CD4-positive, alpha-beta T cell (primary cell): ENCODE data around the gene FAM163B. TPM values are rescaled to one million over a fixed set of nuclear protein-coding genes. Genes with fewer than 3 reads are reported as not detected.

Experiments used
- ATAC-seq: fragments of 200-7000 bp; cut with Tn5 transposase; one replicate; pipeline ENCODE4 v1.10.0; 2022; ENCODE audit warnings: mild to moderate bottlenecking; ENCODE audit not compliant: poor library complexity
- CTCF ChIA-PET: fragments of 350-600 bp; sonication (Branson Sonifier 250); formaldehyde crosslinking; loops from one replicate; lab custom pipeline; 2021; ENCODE audit warnings: antibody characterized with exemption, inconsistent platforms; lab: Charles Lee
- POLR2A ChIA-PET: fragments of 350-600 bp; sonication (Branson Sonifier 250); formaldehyde crosslinking; loops from one replicate; lab custom pipeline; 2021; ENCODE audit warnings: antibody characterized with exemption, inconsistent platforms; lab: Charles Lee
- DNase-seq, 14 experiments: peaks; one replicate each; pipeline ENCODE4 v3.0.0-alpha.2; 2013 to 2020; ENCODE audit warnings: mixed read lengths in 2 of 14
- H3K27ac ChIP-seq, 2 donors: one replicate each; pipeline versions ENCODE4 v1.5.1 to v1.7.0; 2013; ENCODE audit warnings: low read length in 2 of 2, low read depth in 1 of 2, mild to moderate bottlenecking in 1 of 2
- H3K27me3 ChIP-seq, 2 experiments: 1 replicate in 1 of 2; 2 replicates in 1 of 2; pipeline versions ENCODE4 v1.6.1 to v1.7.0; 2013; ENCODE audit warnings: low read length in 2 of 2, control low read depth in 1 of 2, mild to moderate bottlenecking in 1 of 2, moderate library complexity in 1 of 2; ENCODE audit not compliant: insufficient read depth in 2 of 2, control insufficient read depth in 1 of 2
- H3K36me3 ChIP-seq: one replicate; pipeline ENCODE4 v1.6.1; 2013; ENCODE audit warnings: low read length, control low read depth; ENCODE audit not compliant: insufficient read depth
- H3K4me1 ChIP-seq: one replicate; pipeline ENCODE4 v1.6.1; 2013; ENCODE audit warnings: low read length, control low read depth; ENCODE audit not compliant: insufficient read depth
- H3K4me3 ChIP-seq: one replicate; pipeline ENCODE4 v1.5.1; 2013; ENCODE audit warnings: mild to moderate bottlenecking, low read length, moderate library complexity
- H3K9me3 ChIP-seq, 2 experiments: 1 replicate in 1 of 2; 2 replicates in 1 of 2; pipeline versions ENCODE4 v1.6.1 to v1.7.0; 2013; ENCODE audit warnings: low read length in 2 of 2, mild to moderate bottlenecking in 2 of 2, control low read depth in 1 of 2, moderate library complexity in 1 of 2; ENCODE audit not compliant: control insufficient read depth in 1 of 2, insufficient read depth in 1 of 2
- H3K27ac Mint-ChIP-seq: one replicate; pipeline ENCODE4 v1.8.0; 2020; ENCODE audit warnings: mixed read lengths
- H3K27me3 Mint-ChIP-seq: one replicate; pipeline ENCODE4 v1.8.0; 2021; ENCODE audit warnings: mixed read lengths
- H3K36me3 Mint-ChIP-seq: one replicate; pipeline ENCODE4 v1.8.0; 2021; ENCODE audit warnings: low read depth, mixed read lengths
- H3K4me1 Mint-ChIP-seq: one replicate; pipeline ENCODE4 v1.8.0; 2021; ENCODE audit warnings: low read depth, mixed read lengths
- H3K4me3 Mint-ChIP-seq: one replicate; pipeline ENCODE4 v1.8.0; 2020; ENCODE audit warnings: mild to moderate bottlenecking, mixed read lengths
- H3K9me3 Mint-ChIP-seq: one replicate; pipeline ENCODE4 v1.8.0; 2020; ENCODE audit warnings: mixed read lengths
- intact Hi-C, 2 experiments: fragments of 100-400 bp; cut with DNase I in 1 of 2; cut with micrococcal nuclease in 1 of 2; formaldehyde crosslinking; loops; one replicate each; pipeline versions ENCODE4 v1.15.1 to v1.9.0; 2023 to 2025; cut with DNase I, micrococcal nuclease
- total RNA-seq, 174 experiments: library from RNA in 2 of 174; stranded (reverse) in 2 of 174; gene quantifications; one replicate each; pipeline ENCODE4 v1.2.3 and lab custom pipeline; 2021 to 2026
- TF ChIP-seq, protein P1 (sequence below): fragments of 200-600 bp; IDR thresholded peaks from one replicate; pipeline ENCODE4 v1.8.0; 2022; ENCODE audit warnings: antibody characterized with exemption, mild to moderate bottlenecking

FAM163B gene
- total RNA-seq, 2 experiments from 2014 or later, result not detected

DNA sequence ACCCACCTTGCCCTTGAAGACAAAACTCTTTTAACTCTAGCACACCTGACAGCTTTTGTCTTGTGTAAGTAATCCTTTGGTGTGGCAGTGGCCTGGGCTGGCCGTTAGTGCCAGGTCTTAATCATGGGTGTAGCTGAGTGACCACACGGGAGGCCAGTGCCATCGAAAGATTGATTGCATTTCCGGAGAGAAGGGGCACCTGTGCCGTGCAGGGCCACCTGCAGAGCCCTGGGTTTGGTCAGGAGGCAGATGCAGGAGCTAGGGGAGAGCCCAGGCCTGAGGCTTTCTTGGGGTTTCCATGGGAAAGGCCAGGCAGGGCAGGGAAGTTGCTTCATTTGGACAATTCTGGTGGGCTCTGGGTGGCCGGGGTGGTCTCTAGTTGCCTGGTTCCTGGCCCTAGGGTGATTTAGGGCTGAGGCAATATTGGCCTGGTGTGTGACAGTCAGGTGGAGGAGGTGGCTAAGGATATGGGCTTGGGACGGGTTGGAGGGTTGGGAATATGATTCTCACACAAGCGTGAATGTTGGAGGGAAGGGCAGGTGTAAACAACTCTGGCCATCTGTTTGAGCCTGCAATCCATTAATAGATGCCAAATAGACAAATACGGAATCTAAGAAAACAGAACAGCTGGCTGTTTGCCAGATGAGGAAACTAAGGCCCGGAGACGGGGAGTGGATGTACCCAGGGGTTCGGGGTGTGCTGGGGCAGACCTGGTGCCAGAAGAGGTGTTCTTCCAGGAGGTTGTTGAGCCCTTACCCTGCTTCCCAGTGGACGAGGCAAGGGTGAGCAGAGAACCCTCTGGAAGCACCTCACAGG lies 31.6 kb upstream of the FAM163B start:
- TF ChIP-seq, protein P1, sequence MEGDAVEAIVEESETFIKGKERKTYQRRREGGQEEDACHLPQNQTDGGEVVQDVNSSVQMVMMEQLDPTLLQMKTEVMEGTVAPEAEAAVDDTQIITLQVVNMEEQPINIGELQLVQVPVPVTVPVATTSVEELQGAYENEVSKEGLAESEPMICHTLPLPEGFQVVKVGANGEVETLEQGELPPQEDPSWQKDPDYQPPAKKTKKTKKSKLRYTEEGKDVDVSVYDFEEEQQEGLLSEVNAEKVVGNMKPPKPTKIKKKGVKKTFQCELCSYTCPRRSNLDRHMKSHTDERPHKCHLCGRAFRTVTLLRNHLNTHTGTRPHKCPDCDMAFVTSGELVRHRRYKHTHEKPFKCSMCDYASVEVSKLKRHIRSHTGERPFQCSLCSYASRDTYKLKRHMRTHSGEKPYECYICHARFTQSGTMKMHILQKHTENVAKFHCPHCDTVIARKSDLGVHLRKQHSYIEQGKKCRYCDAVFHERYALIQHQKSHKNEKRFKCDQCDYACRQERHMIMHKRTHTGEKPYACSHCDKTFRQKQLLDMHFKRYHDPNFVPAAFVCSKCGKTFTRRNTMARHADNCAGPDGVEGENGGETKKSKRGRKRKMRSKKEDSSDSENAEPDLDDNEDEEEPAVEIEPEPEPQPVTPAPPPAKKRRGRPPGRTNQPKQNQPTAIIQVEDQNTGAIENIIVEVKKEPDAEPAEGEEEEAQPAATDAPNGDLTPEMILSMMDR, result no peak
- ChIA-PET CTCF (no interaction called here), POLR2A (no interaction called here)
- Mint-ChIP-seq H3K27me3 (no peaks in the 10 kb centered on the region), H3K9me3 (no peaks in the 10 kb centered on the region), H3K36me3 (no peaks in the 10 kb centered on the region), H3K4me1 (no peaks in the 10 kb centered on the region), H3K27ac (no peak overlapping the region), H3K4me3 (no peak overlapping the region)
- H3K4me3 ChIP-seq, result no peak overlapping the region
- intact Hi-C loops, result no loop called here
- H3K27ac ChIP-seq, result no peak overlapping the region
- peaks cover 0 to 2% of the 10 kb centered on the region in 2 experiments for H3K27me3 ChIP-seq
- H3K36me3 ChIP-seq, result no peaks in the 10 kb centered on the region
- no peaks in the 10 kb centered on the region for H3K9me3 ChIP-seq
- DNase-seq (no peak), ATAC-seq (no peak)
- no peaks in the 10 kb centered on the region for H3K4me1 ChIP-seq

DNA sequence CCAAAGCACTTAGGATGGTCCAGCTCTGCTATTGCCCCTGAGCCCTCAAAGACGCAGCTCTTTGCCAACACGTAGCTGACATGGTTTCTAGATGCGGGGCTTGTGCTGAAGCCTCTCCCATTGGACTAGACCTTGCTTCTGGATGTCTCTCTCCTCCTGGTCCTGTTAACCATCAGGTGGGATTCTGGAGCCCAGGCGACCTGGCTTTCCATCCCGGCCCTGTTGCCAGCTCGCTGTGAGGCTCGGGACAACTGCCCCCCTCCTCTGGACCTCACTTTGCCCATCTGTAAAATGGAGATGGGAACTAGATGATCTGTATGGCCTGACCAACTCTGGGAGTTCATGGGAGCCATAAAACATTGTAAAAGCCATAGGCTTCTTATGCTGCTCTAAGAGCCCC lies 31.0 kb upstream of the FAM163B start:
- CTCF ChIA-PET, result no interaction called here

DNA sequence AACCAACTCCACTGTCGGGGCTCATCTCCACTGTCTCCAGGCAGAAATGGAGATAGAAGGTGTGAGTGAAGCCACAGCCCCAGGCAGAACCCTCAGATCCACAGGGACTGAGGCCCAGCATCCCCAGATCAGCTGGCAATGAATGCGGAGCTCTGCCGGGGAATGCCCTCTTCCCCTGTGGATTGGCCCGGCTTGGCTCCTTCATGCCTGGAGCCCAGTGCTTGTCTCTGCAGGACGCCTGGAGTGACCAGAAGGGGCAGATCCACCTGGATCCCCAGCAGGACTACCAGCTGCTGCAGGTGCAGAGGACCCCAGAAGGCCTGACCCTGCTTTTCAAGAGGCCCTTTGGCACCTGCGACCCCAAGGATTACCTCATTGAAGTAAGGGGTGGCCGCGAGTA lies 30.4 kb upstream of the FAM163B start:
- Histone ChIP-seq H3K27ac (no peak overlapping the region), H3K9me3 (no peaks in the 10 kb centered on the region), H3K36me3 (no peaks in the 10 kb centered on the region), H3K27me3 (no peaks in the 10 kb centered on the region), H3K4me1 (no peaks in the 10 kb centered on the region), H3K4me3 (no peak overlapping the region)
- Mint-ChIP-seq H3K4me3 (no peak overlapping the region), H3K9me3 (no peaks in the 10 kb centered on the region), H3K27me3 (no peaks in the 10 kb centered on the region), H3K27ac (no peak overlapping the region), H3K4me1 (no peaks in the 10 kb centered on the region), H3K36me3 (no peaks in the 10 kb centered on the region)
- intact Hi-C loops, result no loop called here
- POLR2A ChIA-PET, result no interaction called here
- TF ChIP-seq, protein P1, result no peak
- CTCF ChIA-PET, result no interaction called here
- ATAC-seq (no peak), DNase-seq (no peak)

More for the DNA sequence above, 31.0 kb upstream of the FAM163B start:
- Mint-ChIP-seq H3K27me3 (no peaks in the 10 kb centered on the region), H3K4me1 (no peaks in the 10 kb centered on the region), H3K4me3 (no peak overlapping the region), H3K36me3 (no peaks in the 10 kb centered on the region), H3K9me3 (no peaks in the 10 kb centered on the region), H3K27ac (no peak overlapping the region)
- Histone ChIP-seq H3K4me1 (no peaks in the 10 kb centered on the region), H3K27ac (no peak overlapping the region), H3K27me3 (peaks cover 0 to 2% of the 10 kb centered on the region in 2 experiments), H3K36me3 (no peaks in the 10 kb centered on the region), H3K4me3 (no peak overlapping the region), H3K9me3 (no peaks in the 10 kb centered on the region)
- intact Hi-C loops, result no loop called here
- POLR2A ChIA-PET, result no interaction called here
- TF ChIP-seq, protein P1, result no peak
- ATAC-seq (no peak), DNase-seq (no peak)
